Left ventricle myocardium inferior (tissue), 1 donor: ENCODE results near the gene REP15. TPM values are rescaled to one million over a fixed set of nuclear protein-coding genes. Genes with fewer than 3 reads are reported as not detected.

Source experiments
- DNase-seq: peaks from one replicate; pipeline ENCODE4 v3.0.0-alpha.2; 2020
- H3K27ac ChIP-seq: fragments of 200-600 bp; replicated peaks from 2 replicates; pipeline ENCODE4 v1.8.0; 2021
- H3K27me3 ChIP-seq: fragments of 200-600 bp; 2 replicates; pipeline ENCODE4 v1.8.0; 2021; ENCODE audit warnings: low read depth
- H3K36me3 ChIP-seq: fragments of 200-600 bp; 2 replicates; pipeline ENCODE4 v1.8.0; 2021
- H3K4me1 ChIP-seq: fragments of 200-600 bp; 2 replicates; pipeline ENCODE4 v1.8.0; 2021
- H3K4me3 ChIP-seq: fragments of 200-600 bp; 2 replicates; pipeline ENCODE4 v1.8.0; 2021; ENCODE audit warnings: mild to moderate bottlenecking, moderate library complexity
- H3K9me3 ChIP-seq: fragments of 200-600 bp; replicated peaks from 2 replicates; pipeline ENCODE4 v1.8.0; 2021
- intact Hi-C: fragments of 100-400 bp; cut with micrococcal nuclease; formaldehyde crosslinking; loops from one replicate; pipeline ENCODE4 v1.11.0; 2022
- total RNA-seq: library from RNA; stranded (reverse); fragmentation: NEBNext Ultra II Directional; extraction: Animal tissue kit (Norgen Biotek cat#: 25700); gene quantifications from one replicate; pipeline ENCODE4 v1.2.1, GENCODE V29; 2021
- TF ChIP-seq, protein P1 (sequence below): fragments of 200-600 bp; IDR thresholded peaks from 2 replicates; pipeline ENCODE4 v1.8.0; 2021; ENCODE audit warnings: antibody characterized with exemption, mild to moderate bottlenecking, borderline replicate concordance
- donor health status: DM: no; HTN: yes; CAD: no; lungs with severe emphysema.

The REP15 gene
- total RNA-seq, 1 donor from 2014 or later: 5.5 TPM

DNA sequence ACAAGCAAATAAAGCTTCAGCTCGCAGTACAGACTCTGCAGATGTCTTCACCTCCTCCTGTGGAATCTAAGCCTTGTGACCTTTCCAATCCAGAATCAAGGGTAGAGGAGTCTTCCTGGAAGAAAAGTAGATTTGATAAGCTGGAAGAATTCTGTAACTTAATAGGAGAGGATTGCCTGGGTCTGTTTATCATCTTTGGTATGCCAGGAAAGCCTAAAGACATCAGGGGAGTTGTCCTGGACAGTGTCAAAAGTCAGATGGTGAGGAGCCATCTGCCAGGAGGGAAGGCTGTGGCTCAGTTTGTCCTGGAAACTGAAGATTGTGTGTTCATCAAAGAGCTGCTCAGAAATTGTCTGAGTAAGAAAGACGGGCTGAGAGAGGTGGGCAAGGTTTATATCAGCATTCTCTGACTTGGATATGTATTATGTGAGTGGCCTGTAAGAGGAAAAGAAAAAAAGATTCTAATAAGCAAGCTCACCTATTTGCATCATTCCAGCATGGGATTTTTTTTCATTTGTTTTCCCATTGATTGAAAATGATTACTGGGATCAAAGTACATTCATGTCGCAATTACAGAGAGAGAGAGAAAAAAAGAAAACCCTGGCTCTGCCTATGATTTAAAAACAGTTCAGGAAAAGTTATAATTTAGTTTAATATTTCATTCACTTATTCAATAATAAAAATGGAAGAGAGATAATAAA, 767 bp downstream of the REP15 start:
- intact Hi-C loops: no loop called here
- TF ChIP-seq, protein P1, sequence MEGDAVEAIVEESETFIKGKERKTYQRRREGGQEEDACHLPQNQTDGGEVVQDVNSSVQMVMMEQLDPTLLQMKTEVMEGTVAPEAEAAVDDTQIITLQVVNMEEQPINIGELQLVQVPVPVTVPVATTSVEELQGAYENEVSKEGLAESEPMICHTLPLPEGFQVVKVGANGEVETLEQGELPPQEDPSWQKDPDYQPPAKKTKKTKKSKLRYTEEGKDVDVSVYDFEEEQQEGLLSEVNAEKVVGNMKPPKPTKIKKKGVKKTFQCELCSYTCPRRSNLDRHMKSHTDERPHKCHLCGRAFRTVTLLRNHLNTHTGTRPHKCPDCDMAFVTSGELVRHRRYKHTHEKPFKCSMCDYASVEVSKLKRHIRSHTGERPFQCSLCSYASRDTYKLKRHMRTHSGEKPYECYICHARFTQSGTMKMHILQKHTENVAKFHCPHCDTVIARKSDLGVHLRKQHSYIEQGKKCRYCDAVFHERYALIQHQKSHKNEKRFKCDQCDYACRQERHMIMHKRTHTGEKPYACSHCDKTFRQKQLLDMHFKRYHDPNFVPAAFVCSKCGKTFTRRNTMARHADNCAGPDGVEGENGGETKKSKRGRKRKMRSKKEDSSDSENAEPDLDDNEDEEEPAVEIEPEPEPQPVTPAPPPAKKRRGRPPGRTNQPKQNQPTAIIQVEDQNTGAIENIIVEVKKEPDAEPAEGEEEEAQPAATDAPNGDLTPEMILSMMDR: no peak
- Histone ChIP-seq H3K27ac (no peak overlapping the region), H3K4me1 (no peaks in the 10 kb centered on the region), H3K9me3 (no peaks in the 10 kb centered on the region), H3K4me3 (no peak overlapping the region), H3K27me3 (no peaks in the 10 kb centered on the region), H3K36me3 (peaks cover 61% of the 10 kb centered on the region)
- DNase-seq: no peak

- no peaks in the 10 kb centered on the region for H3K36me3 ChIP-seq
- H3K4me1 ChIP-seq: no peaks in the 10 kb centered on the region
- TF ChIP-seq, protein P1: peak; percentile 89
- no peaks in the 10 kb centered on the region for H3K27me3 ChIP-seq
- no peaks in the 10 kb centered on the region for H3K9me3 ChIP-seq
- no peak overlapping the region for H3K4me3 ChIP-seq
- peak; percentile 28 for DNase-seq
- intact Hi-C loops: no loop called here
- no peak overlapping the region for H3K27ac ChIP-seq
Measured at GRCh38 chr12:27703720-27704452, 7.6 kb downstream of the REP15 start.

GRCh38 chr12:27705263-27705662, 9.0 kb downstream of the REP15 start:
- Histone ChIP-seq H3K36me3 (no peaks in the 10 kb centered on the region), H3K27ac (no peak overlapping the region), H3K9me3 (no peaks in the 10 kb centered on the region), H3K27me3 (no peaks in the 10 kb centered on the region), H3K4me1 (peaks cover 4% of the 10 kb centered on the region), H3K4me3 (no peak overlapping the region)
- TF ChIP-seq, protein P1: no peak
- intact Hi-C loops: no loop called here
- DNase-seq: no peak

GRCh38 chr12:27707216-27707615, 11.0 kb downstream of the REP15 start:
- no peaks in the 10 kb centered on the region for H3K27me3 ChIP-seq
- TF ChIP-seq, protein P1: no peak
- no peak for DNase-seq
- H3K4me1 ChIP-seq: peaks cover 20% of the 10 kb centered on the region
- H3K27ac ChIP-seq: no peak overlapping the region
- no peaks in the 10 kb centered on the region for H3K36me3 ChIP-seq
- intact Hi-C loops: no loop called here
- H3K4me3 ChIP-seq: no peak overlapping the region
- H3K9me3 ChIP-seq: no peaks in the 10 kb centered on the region

- TF ChIP-seq, protein P1: no peak
- H3K4me1 ChIP-seq: peaks cover 30% of the 10 kb centered on the region
- no peaks in the 10 kb centered on the region for H3K36me3 ChIP-seq
- no peak for DNase-seq
- no peaks in the 10 kb centered on the region for H3K27me3 ChIP-seq
- no peaks in the 10 kb centered on the region for H3K9me3 ChIP-seq
- H3K27ac ChIP-seq: peak overlapping the region; percentile 83
- intact Hi-C loops: no loop called here
- peak overlapping the region; percentile 97 for H3K4me3 ChIP-seq
Measured at GRCh38 chr12:27709212-27709931, 13.1 kb downstream of the REP15 start.
